ENCODE measurements around the gene MATK.
"Not testable (repeated sequence)": the region's sequence is repeated elsewhere in the genome, so short reads cannot be mapped to it uniquely, and the experiment has no call there.

The MATK gene

GRCh38 chr19:3770136-3770999, 15.8 kb downstream of the MATK start:
- no peak for DNase-seq (ENCODE audit: low read depth)
- no peak overlapping the region for H3K4me3 ChIP-seq (replicated peaks; ENCODE audit: low read depth, low read length)
- no peak for TF ChIP-seq CTCF (IDR thresholded peaks at IDR 0.05; ENCODE audit: low read length, missing control alignments)

- DNase-seq (ENCODE audit: low read depth) = no peak
- TF ChIP-seq CTCF (IDR thresholded peaks at IDR 0.05; ENCODE audit: low read length, missing control alignments) = no peak
- H3K4me3 ChIP-seq (replicated peaks; ENCODE audit: low read depth, low read length) = no peak overlapping the region
Measured at GRCh38 chr19:3769494-3769893, 16.7 kb downstream of the MATK start.

- no peak for DNase-seq (ENCODE audit: low read depth)
- H3K4me3 ChIP-seq (replicated peaks; ENCODE audit: low read depth, low read length) = no peak overlapping the region
- no peak for TF ChIP-seq CTCF (IDR thresholded peaks at IDR 0.05; ENCODE audit: low read length, missing control alignments)
Measured at GRCh38 chr19:3768748-3769099, 17.5 kb downstream of the MATK start.

- TF ChIP-seq CTCF (IDR thresholded peaks at IDR 0.05; ENCODE audit: low read length, missing control alignments) = no peak
- no peak for DNase-seq (ENCODE audit: low read depth)
- no peak overlapping the region for H3K4me3 ChIP-seq (replicated peaks; ENCODE audit: low read depth, low read length)
Measured at GRCh38 chr19:3768015-3768747, 18.0 kb downstream of the MATK start.

- no peak for DNase-seq (ENCODE audit: low read depth)
- no peak for TF ChIP-seq CTCF (IDR thresholded peaks at IDR 0.05; ENCODE audit: low read length, missing control alignments)
- H3K4me3 ChIP-seq (replicated peaks; ENCODE audit: low read depth, low read length) = no peak overlapping the region
Measured at GRCh38 chr19:3767050-3767449, 19.1 kb downstream of the MATK start.

GRCh38 chr19:3766520-3766919, 19.7 kb downstream of the MATK start:
- no peak for TF ChIP-seq CTCF (IDR thresholded peaks at IDR 0.05; ENCODE audit: low read length, missing control alignments)
- no peak overlapping the region for H3K4me3 ChIP-seq (replicated peaks; ENCODE audit: low read depth, low read length)
- no peak for DNase-seq (ENCODE audit: low read depth)

GRCh38 chr19:3765757-3766156, 20.4 kb downstream of the MATK start:
- not testable (repeated sequence) for H3K4me3 ChIP-seq (replicated peaks; ENCODE audit: low read depth, low read length); DNase-seq (ENCODE audit: low read depth)

Data from fibroblast of pulmonary artery (primary cell).